Head of caudate nucleus (tissue), 42 donors: Measurements from ENCODE around the gene RNPEPL1.

Source experiments
- DNase-seq, 42 donors: peaks; one replicate each; pipeline versions ENCODE4 v3.0.0 to v3.0.0-alpha.2; 2020 to 2021; ENCODE audit warnings: mixed read lengths in 7 of 42
- intact Hi-C: fragments of 100-400 bp; cut with DNase I; formaldehyde crosslinking; loops from one replicate; pipeline ENCODE4 v1.15.0; 2022

The RNPEPL1 gene

DNA sequence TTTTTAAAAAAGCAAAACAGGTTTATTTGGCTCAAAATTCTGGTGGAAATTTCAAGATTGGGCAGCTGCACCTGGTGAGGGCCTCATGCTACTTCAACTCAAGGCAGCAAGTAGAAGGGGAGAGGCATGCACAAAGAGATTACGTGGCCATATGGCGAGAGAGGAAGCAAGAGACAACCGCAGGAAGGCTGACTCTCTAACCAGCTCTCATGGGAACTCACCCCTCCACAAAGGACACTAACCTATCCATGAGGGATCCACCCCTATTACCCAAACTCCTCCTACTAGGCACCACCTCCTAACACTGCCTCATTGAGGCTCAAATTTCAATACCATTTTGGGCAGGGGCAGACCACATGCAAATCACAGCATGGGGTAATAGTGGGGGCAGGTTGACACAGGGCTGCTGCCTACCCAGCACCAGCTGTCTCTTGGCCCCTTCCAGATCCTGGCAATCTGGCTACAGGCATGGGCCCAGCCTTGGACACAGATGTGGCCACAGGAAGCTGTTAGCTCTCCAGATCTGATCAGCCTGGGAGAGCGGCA, 16.3 kb downstream of the RNPEPL1 start:
- intact Hi-C loops, result no loop called here
- no peak for DNase-seq

DNA sequence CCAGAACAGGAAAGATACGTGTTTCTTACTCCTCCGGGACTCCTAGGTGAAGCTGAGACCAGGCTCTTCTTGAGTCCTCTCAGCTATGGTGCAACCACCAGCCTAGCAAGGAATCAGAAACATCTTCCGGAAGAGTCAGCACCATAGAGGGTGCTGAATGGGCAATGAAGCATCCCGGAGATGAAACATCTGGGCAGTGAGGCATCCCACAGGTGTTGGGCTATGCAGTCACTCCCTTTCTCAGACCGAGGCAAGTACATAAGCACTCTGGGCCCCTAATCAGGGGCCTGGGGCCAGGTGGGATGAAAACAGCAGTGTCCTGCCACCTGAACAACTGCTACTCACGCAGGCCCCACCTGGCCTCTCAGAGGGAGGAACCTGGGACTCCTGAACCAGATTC, 16.8 kb downstream of the RNPEPL1 start:
- intact Hi-C loops, result no loop called here
- no peak for DNase-seq

DNA sequence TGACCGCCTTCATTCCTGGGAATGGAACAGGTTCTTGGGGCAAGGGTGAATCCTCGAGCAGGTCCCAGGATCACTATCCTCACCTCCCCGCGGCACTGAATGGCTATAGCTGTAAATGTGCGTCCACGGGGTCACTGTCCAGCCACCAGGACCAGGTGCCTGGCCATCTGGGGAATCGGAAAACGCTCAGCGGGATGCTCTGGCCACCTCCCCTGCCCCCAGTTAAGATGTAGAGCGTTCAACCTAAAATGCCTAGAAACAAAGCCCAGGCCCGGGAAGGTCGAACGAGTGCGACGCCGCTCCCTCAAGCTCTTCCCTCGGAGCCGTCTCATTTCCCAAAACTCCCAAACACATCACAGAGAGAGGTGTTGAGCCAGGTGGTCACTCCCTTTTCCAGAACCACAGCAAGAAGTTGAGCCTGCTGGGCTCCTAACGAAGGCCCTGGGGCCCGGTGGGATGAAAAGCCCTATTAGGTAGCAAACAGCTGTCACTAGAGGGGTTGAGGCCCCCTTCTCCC, 17.5 kb downstream of the RNPEPL1 start:
- DNase-seq, result no peak
- intact Hi-C loops, result no loop called here

DNA sequence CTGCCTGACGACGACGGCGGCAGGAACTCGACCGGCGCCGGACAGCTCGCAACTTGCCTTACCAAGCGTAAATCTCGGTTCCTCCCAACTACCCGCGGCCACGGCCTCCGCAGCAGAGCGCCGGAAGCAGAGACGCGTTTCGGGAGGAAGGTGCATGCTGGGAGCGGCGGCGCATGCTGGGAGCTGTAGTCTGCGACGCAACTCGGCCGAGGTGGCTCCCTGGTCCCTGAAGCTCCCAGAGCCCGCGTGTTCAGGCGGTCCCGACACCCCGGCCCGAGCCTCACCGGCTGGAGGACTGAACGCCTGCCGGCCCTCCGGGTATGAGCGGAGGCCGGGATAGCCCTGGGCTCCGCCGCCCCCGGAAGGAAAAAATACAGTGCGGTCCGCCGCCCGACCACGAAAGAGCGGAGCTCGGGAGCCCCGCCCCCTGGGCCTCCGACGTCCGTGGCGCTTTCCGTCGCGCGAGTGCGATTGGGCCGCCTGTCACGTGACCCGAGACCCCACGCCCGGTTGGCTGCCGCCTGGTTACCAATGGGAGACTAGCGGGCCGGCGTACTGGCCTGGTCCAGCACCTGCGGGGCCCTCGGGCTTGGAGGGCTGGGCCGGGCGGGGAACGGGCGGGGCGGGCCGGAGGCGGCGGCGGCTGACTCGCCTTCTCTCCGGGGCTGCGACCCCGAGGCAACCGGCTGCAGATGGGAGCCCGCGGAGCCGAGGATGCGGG, 18.1 kb downstream of the RNPEPL1 start, which contains the start of gene CAPN10:
Gene CAPN10 (plus strand): TSS at position 537 of the 721 bp plus-strand sequence. CDS start 178 bp downstream, at position 715.
- DNase-seq, result peak; percentile 96 to 100 (median 99)
- intact Hi-C loops, result no loop called here

GRCh38 chr2:240586919-240587800, 18.9 kb downstream of the RNPEPL1 start:
- intact Hi-C loops, result no loop called here
- DNase-seq, result peak in 7 of 42 donors; percentile 15 to 65 (median 37)

DNA sequence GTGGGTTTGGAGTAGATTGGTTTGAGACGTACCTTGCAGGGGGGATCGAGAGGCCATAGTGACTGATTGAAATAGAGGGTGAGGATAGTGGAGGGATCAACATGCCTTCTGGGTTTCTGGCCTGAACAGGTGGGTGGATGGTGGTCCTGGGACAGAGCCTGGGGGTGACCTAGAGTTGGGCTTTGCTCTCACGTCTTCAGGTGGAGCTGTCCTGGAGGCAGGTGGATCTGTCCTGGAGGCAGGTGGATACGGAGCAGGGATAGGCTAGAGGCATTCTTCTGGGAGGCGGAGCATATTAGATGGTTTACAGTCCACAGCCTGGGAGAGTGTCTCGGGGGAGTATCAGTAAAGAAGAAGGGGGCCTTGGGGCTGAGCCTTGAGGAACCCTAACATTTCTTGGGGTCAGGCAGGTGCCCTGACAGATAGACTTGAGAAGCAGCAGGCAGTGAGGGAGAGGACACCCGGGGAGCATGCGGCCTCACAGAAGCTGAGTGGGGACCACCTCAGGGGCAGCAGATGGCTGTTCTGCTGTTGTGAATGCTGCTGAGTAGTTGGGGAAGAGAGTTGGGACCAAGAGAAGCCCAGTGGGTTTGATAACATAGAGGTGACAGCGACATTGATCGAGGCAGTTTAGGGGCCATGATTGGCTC, 19.8 kb downstream of the RNPEPL1 start:
- intact Hi-C loops, result no loop called here
- no peak for DNase-seq

DNA sequence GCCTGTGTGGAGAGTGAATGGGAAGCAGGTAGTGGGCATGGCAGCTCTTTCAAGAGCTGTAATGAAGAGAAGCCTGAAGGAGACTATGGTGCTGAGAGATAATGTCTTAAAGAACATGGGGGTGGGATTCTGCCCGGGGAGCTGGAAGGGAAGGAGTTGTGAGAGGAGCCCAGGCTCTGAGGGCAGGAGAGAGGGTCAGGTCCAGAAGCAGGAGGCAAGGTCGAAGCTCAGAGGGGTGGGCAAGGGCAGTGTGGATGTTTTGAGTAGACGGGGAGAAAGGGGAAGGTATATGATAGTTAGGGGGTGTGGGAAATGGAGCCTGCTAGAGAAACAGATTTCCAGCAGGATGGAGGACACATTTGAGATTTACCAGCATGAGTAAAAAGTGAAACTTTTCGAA, 20.4 kb downstream of the RNPEPL1 start:
- DNase-seq, result no peak
- intact Hi-C loops, result no loop called here

GRCh38 chr2:240589375-240589774, 21.1 kb downstream of the RNPEPL1 start:
- intact Hi-C loops, result no loop called here
- DNase-seq, result peak in 2 of 42 donors; percentile 2 to 4

- DNase-seq, result peak in 3 of 42 donors; percentile 4 to 27 (median 5)
- intact Hi-C loops, result no loop called here
Observed at GRCh38 chr2:240589850-240590525, 21.7 kb downstream of the RNPEPL1 start.

DNA sequence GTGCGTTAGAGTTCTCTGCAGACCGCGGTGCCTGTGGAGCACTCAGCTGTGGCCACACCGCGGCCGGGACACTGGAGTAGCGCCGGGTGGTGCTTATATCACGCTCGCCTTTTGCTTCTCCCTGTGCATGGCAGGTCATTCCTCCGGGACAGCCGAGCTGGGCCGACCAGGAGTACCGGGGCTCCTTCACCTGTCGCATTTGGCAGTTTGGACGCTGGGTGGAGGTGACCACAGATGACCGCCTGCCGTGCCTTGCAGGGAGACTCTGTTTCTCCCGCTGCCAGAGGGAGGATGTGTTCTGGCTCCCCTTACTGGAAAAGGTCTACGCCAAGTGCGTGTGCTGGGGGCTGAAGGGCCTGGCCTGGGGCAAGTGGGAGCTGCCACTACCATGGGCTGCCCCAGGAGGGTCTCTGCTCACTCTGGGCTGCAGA, 22.4 kb downstream of the RNPEPL1 start:
- peak in 5 of 42 donors; percentile 1 to 19 (median 4) for DNase-seq
- intact Hi-C loops, result no loop called here

DNA sequence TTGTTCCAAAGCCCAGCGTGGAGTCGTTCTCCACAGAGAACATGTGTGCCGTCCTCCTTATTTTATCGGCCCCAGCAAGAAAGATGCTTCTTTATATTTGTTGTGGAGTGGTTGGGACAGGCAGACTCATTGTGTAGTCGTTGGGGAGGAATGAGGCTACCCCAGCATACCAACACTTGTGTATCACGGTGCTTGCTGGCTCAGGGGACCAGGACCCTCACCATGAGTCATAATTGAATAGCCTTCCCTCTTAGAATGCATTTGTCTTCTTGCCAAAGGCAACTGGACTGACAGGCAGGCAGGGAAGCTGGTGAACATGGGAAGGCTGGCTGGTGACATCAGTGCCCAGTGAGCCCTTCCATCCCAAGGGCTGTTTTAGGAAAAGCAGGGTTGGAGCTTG, 22.9 kb downstream of the RNPEPL1 start:
- no peak for DNase-seq
- intact Hi-C loops, result no loop called here

- intact Hi-C loops, result no loop called here
- peak in 2 of 42 donors; percentile 4 to 12 for DNase-seq
Observed at GRCh38 chr2:240591784-240592183, 23.5 kb downstream of the RNPEPL1 start.

GRCh38 chr2:240593026-240593702, 24.9 kb downstream of the RNPEPL1 start:
- intact Hi-C loops, result no loop called here

GRCh38 chr2:240593703-240594451, 25.6 kb downstream of the RNPEPL1 start:
- intact Hi-C loops, result no loop called here
- DNase-seq, result peak in 15 of 42 donors; percentile 1 to 35 (median 10)

More at GRCh38 chr2:240593026-240593702, 24.9 kb downstream of the RNPEPL1 start:
- DNase-seq, result peak in 15 of 42 donors; percentile 0 to 34 (median 10)

GRCh38 chr2:240594511-240595380, 26.5 kb downstream of the RNPEPL1 start:
- DNase-seq, result peak in 16 of 42 donors; percentile 3 to 43 (median 17)
- intact Hi-C loops, result no loop called here
